Heart right ventricle (tissue), 16 donors: ENCODE results near the gene FGGY. TPM values are rescaled to one million over a fixed set of nuclear protein-coding genes. Genes with fewer than 3 reads are reported as not detected.

ENCODE experiments used
- ATAC-seq, 8 donors: fragments of 200-7000 bp; cut with Tn5 transposase; one replicate each; pipeline ENCODE4 v1.9.1; 2020; ENCODE audit warnings: mild to moderate bottlenecking in 8 of 8, moderate library complexity in 8 of 8, moderate number of reproducible peaks in 1 of 8
- DNase-seq, 2 donors: peaks; one replicate each; pipeline ENCODE4 v3.0.0-alpha.2; 2020
- H3K27ac ChIP-seq, 10 donors: fragments of 200-600 bp; sonication (generic) in 2 of 10; one replicate each; pipeline versions ENCODE4 v1.5.0 to v1.8.0; 2020 to 2022; ENCODE audit warnings: mild to moderate bottlenecking in 3 of 10
- H3K27me3 ChIP-seq, 7 donors: fragments of 200-600 bp; one replicate each; pipeline ENCODE4 v1.8.0; 2021 to 2022; ENCODE audit warnings: mild to moderate bottlenecking in 2 of 7
- H3K36me3 ChIP-seq, 9 donors: fragments of 200-600 bp; sonication (generic) in 1 of 9; one replicate each; pipeline versions ENCODE4 v1.5.0 to v1.8.0; 2020 to 2022; ENCODE audit warnings: mild to moderate bottlenecking in 2 of 9
- H3K4me1 ChIP-seq, 9 donors: fragments of 200-600 bp; sonication (generic) in 1 of 9; one replicate each; pipeline versions ENCODE4 v1.5.0 to v1.8.0; 2020 to 2022; ENCODE audit warnings: mild to moderate bottlenecking in 4 of 9
- H3K4me3 ChIP-seq, 10 donors: fragments of 200-600 bp; sonication (generic) in 2 of 10; one replicate each; pipeline versions ENCODE4 v1.5.0 to v1.8.0; 2020 to 2022; ENCODE audit warnings: mild to moderate bottlenecking in 7 of 10, moderate library complexity in 2 of 10
- H3K9me3 ChIP-seq, 11 donors: fragments of 200-600 bp in 10 of 11; sonication (generic) in 2 of 11; one replicate each; pipeline versions ENCODE4 v1.5.0 to v1.8.0; 2013 to 2022; ENCODE audit warnings: mild to moderate bottlenecking in 2 of 11, control low read depth in 1 of 11, moderate library complexity in 1 of 11
- WGBS, 2 donors: extraction: QIAGEN DNeasy Blood & Tissue Kit; methylation state at CpG; one replicate each; pipeline ENCODE4 v1.1.7; 2013; ENCODE audit warnings: inconsistent platforms in 1 of 2; 5-methylcytosine and 5-hydroxymethylcytosine counted together
- intact Hi-C, 10 donors: fragments of 100-400 bp; cut with DNase I; formaldehyde crosslinking; loops; one replicate each; pipeline versions ENCODE4 v1.11.1 to v1.14.2; 2022
- polyA plus RNA-seq, 2 donors: library from polyadenylated mRNA; stranded (reverse); fragments of 200-250 nt; gene quantifications; one replicate each; pipeline ENCODE4 v1.2.3, GENCODE V29; 2013
- total RNA-seq, 10 donors: library from RNA; stranded (reverse); fragmentation: NEBNext Ultra II Directional in 3 of 10; extraction: Animal tissue kit (Norgen Biotek cat#: 25700) in 3 of 10; gene quantifications; one replicate each; pipeline versions ENCODE4 v1.2.1 to v1.2.4, GENCODE V29; 2021 to 2023
- TF ChIP-seq, protein P1 (sequence below), 9 donors: fragments of 200-600 bp; sonication (generic) in 2 of 9; IDR thresholded peaks; one replicate each; pipeline versions ENCODE4 v1.5.0 to v1.8.0; 2021 to 2022; ENCODE audit warnings: antibody characterized with exemption in 9 of 9, mild to moderate bottlenecking in 5 of 9, moderate library complexity in 1 of 9
- donor health status: Arrhythmogenic right ventricular cardiomyopathy.
- donor health status: ischemic (EF 13 %, LVEDD 7.1; RV severe dilation, severe dysfunction).
- donor health status: healthy with polysubstance abuse.
- donor health status: DM: no; HTN: yes; CAD: no.
- donor health status: DM: no; HTN: no; CAD: no.
- donor health status: ischemic (EF 25% LVEDD 6.9; RV normal size, moderate dysfunction).
- donor health status: ischemic (EF 25% LVEDD 5.7; RV mildly dilated, moderate dysfunction).
- donor health status: healthy.
- donor health status: DM: yes; HTN: yes; CAD: no.
- donor health status: Ischemic cardiomyopathy.
- donor health status: ischemic (EF 35%, LVEDD 5.7; RV mildly dilated, moderate dysfunction).
- donor health status: nonischemic (EF 11% LVEDD 7.7; RV severe dilation, severe dysfunction).
- donor health status: DM: yes; HTN: yes; CAD: no.
- donor health status: PGD.
- donor health status: ischemic (EF 29% LVEDD 5.4; RV normal size, mild dysfunction).
- donor health status: nonischemic (EF 23%, LVEDD 6.1; RV moderate dilation, normal function).

FGGY gene
- total and polyA plus RNA-seq, 12 donors, result 3.1 to 51.8 (median 34.7) TPM

DNA sequence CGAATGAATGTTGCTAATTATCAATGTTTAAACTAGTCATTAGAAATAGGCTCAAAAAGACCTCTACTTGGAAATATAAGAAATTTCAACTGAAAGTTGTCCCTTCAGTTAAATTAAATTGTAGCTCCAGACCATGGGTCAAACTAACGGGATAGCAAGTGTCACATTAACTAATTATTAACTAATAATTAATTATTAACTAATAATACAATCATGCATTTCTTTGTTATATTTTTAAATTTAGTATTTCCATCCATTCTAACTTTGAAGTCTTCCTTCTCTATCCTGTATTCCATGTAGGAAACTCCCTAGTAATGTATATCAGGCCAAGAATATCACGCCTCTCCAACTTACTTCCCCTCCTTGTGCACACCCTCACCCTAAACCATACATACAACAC lies 474.5 kb downstream of the FGGY start:
- H3K4me3 ChIP-seq, result no peak overlapping the region
- peaks cover 0 to 15% (median 0%) of the 10 kb centered on the region in 9 donors for H3K4me1 ChIP-seq
- WGBS, 2 donors, result 97 to 99% methylated on average over 3 of the region's 3 CpGs
- intact Hi-C loops, result no loop called here
- ATAC-seq (no peak), DNase-seq (no peak)
- no peaks in the 10 kb centered on the region for H3K9me3 ChIP-seq
- no peak overlapping the region for H3K27ac ChIP-seq
- H3K27me3 ChIP-seq, result no peaks in the 10 kb centered on the region
- TF ChIP-seq, protein P1, sequence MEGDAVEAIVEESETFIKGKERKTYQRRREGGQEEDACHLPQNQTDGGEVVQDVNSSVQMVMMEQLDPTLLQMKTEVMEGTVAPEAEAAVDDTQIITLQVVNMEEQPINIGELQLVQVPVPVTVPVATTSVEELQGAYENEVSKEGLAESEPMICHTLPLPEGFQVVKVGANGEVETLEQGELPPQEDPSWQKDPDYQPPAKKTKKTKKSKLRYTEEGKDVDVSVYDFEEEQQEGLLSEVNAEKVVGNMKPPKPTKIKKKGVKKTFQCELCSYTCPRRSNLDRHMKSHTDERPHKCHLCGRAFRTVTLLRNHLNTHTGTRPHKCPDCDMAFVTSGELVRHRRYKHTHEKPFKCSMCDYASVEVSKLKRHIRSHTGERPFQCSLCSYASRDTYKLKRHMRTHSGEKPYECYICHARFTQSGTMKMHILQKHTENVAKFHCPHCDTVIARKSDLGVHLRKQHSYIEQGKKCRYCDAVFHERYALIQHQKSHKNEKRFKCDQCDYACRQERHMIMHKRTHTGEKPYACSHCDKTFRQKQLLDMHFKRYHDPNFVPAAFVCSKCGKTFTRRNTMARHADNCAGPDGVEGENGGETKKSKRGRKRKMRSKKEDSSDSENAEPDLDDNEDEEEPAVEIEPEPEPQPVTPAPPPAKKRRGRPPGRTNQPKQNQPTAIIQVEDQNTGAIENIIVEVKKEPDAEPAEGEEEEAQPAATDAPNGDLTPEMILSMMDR (IDR thresholded peaks at IDR 0.05), result no peak
- H3K36me3 ChIP-seq, result no peaks in the 10 kb centered on the region

DNA sequence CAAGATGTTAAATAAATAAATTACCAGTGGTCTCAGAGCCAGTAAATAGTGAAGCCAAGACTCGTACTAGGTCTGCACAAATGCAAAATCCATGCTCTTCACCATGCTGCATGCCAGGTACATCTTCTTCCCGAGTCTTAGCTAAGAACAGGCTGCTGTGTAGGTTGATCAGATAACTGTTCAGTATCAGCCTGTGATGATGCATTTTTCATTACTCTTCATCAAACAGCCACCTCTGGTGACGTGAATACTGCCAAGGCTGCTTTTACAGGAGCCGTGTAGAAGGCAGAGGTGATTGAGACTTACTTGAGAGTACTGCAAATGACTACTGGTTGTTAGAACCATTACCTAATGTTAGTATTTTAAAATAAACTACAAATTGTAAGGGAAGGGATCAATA lies 478.6 kb downstream of the FGGY start:
- DNase-seq (no peak), ATAC-seq (no peak)
- intact Hi-C loops, result no loop called here
- H3K4me3 ChIP-seq, result no peak overlapping the region
- H3K36me3 ChIP-seq, result no peaks in the 10 kb centered on the region
- TF ChIP-seq, protein P1 (IDR thresholded peaks at IDR 0.05), result no peak
- peaks cover 0 to 8% (median 0%) of the 10 kb centered on the region in 9 donors for H3K4me1 ChIP-seq
- H3K9me3 ChIP-seq, result no peaks in the 10 kb centered on the region
- no peaks in the 10 kb centered on the region for H3K27me3 ChIP-seq
- 90 to 93% methylated on average over 4 of the region's 4 CpGs for WGBS, 2 donors
- H3K27ac ChIP-seq, result no peak overlapping the region

DNA sequence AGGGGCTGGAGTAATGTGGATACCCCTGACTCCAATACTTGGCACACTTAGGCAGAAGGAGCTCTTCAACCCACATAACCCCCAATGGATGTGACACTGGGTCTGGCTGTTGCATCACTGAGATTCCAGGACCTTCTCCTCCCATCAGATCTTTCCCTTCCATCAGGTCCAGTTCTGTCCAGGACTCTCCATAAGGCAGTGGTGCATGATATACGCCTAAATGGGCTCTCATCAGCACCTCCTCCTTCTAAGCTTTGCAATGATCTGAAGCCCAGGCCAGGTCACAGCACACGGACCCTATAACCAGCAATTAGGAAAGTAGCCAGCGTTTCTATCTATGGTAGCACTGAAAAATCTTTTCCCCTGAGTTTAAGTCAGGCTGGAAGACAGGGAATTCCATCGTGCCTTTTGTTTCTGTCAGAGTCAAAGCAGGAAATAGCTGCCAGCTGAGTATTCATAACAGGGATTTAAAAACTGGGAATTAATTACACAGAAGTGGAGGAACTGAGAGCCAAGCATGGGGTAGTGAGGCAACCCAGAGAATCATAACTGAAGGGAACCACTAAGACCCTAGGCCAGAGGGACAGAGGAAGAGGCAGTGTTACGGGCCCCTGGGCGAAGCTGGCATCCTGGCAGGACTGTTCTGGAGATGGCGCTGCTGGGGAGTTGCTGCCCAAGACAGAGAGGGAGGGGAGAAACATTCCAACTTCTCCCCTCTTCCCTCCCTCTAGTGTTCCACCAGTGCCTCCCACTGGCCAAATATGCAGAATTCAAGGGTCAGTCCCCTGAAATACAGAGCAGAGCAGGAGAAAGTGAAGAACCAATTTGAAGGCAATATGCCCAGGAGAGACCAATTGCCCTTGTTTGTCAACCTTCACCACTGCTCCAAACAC lies 480.3 kb downstream of the FGGY start:
- Histone ChIP-seq H3K36me3 (no peaks in the 10 kb centered on the region), H3K4me3 (no peak overlapping the region), H3K9me3 (no peaks in the 10 kb centered on the region), H3K4me1 (peaks cover 0 to 8% (median 0%) of the 10 kb centered on the region in 9 donors), H3K27me3 (no peaks in the 10 kb centered on the region), H3K27ac (no peak overlapping the region)
- WGBS, 2 donors, result 63 to 70% methylated on average over 7 of the region's 7 CpGs
- TF ChIP-seq, protein P1 (IDR thresholded peaks at IDR 0.05), result no peak
- intact Hi-C loops, result no loop called here
- DNase-seq (no peak), ATAC-seq (no peak)

DNA sequence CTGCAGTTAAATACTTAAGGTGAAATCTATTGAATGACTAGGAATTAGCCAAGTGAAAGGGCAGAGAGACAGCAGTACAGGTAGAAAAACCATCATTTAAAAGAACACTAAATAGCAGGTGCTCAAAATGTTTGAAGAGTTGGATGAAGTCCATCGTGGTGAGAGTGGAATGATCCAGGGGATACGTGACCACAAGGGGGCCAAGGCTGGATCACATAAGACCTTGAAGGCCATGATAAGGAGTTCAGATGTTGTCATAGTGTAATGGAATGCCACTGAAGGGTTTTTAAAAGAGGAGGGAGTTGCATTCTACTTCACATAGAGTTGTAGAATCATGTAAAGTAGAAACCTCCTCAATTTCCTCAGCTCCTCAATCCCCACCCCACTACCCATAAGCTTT lies 483.1 kb downstream of the FGGY start:
- Histone ChIP-seq H3K4me3 (no peak overlapping the region), H3K36me3 (no peaks in the 10 kb centered on the region), H3K27ac (no peak overlapping the region), H3K4me1 (peaks cover 0 to 8% (median 0%) of the 10 kb centered on the region in 9 donors), H3K27me3 (no peaks in the 10 kb centered on the region), H3K9me3 (no peaks in the 10 kb centered on the region)
- intact Hi-C loops, result no loop called here
- ATAC-seq (no peak), DNase-seq (no peak)
- 73 to 82% methylated on average over 2 of the region's 2 CpGs for WGBS, 2 donors
- TF ChIP-seq, protein P1 (IDR thresholded peaks at IDR 0.05), result no peak
